HG03558 (cell line): ENCODE measurements around the gene RNU11.
A peak's percentile ranks its signal among the peaks of the same experiment; 100 is the strongest.
"Not testable (repeated sequence)": the region's sequence is repeated elsewhere in the genome, so short reads cannot be mapped to it uniquely, and the experiment has no call there.

Source experiments
- ATAC-seq: cut with Tn5 transposase; IDR thresholded peaks from one replicate; pipeline ENCODE4 v1.9.1; 2021; ENCODE audit warnings: moderate number of reproducible peaks; ENCODE audit not compliant: unreplicated experiment; ENCODE audit errors: extremely low read depth

Gene RNU11

GRCh38 chr1:28648474-28649198 is at the start of gene RNU11:
Gene RNU11 (plus strand): TSS chr1:28648600.
- ATAC-seq = peak; percentile 43

GRCh38 chr1:28601696-28602095 is 46.7 kb upstream of the RNU11 start:
- ATAC-seq = no peak

GRCh38 chr1:28602536-28603439 is 45.6 kb upstream of the RNU11 start:
- ATAC-seq = no peak

GRCh38 chr1:28604411-28604810 is 44.0 kb upstream of the RNU11 start:
- ATAC-seq = no peak

- ATAC-seq = no peak
Measured at GRCh38 chr1:28604962-28605361, 43.4 kb upstream of the RNU11 start.

GRCh38 chr1:28606771-28607170 is 41.6 kb upstream of the RNU11 start:
- no peak for ATAC-seq

GRCh38 chr1:28613175-28613574 is 35.2 kb upstream of the RNU11 start:
- ATAC-seq = no peak

- ATAC-seq = no peak
Measured at GRCh38 chr1:28631713-28632112, 16.7 kb upstream of the RNU11 start.

GRCh38 chr1:28632560-28632959 is 15.8 kb upstream of the RNU11 start:
- ATAC-seq = no peak

GRCh38 chr1:28640766-28641165 is 7.6 kb upstream of the RNU11 start:
- ATAC-seq = no peak

GRCh38 chr1:28642056-28642846 is 6.1 kb upstream of the RNU11 start:
- ATAC-seq = no peak

GRCh38 chr1:28642847-28643635 is 5.4 kb upstream of the RNU11 start, which contains the start of gene TAF12:
Gene TAF12 (minus strand): TSS chr1:28643067. CDS start chr1:28622081, 20,986 bp downstream.
- peak; percentile 44 for ATAC-seq

- ATAC-seq = no peak
Measured at GRCh38 chr1:28644494-28644893, 3.9 kb upstream of the RNU11 start.

GRCh38 chr1:28645406-28645805 is 3.0 kb upstream of the RNU11 start:
- not testable (repeated sequence) for ATAC-seq

GRCh38 chr1:28646040-28646439 is 2.4 kb upstream of the RNU11 start:
- no peak for ATAC-seq

- peak; percentile 26 for ATAC-seq
Measured at GRCh38 chr1:28648008-28648473, 359 bp upstream of the RNU11 start.

GRCh38 chr1:28653063-28653462 is 4.7 kb downstream of the RNU11 start:
- ATAC-seq = not testable (repeated sequence)

GRCh38 chr1:28653870-28654269 is 5.5 kb downstream of the RNU11 start:
- ATAC-seq = not testable (repeated sequence)

GRCh38 chr1:28655448-28656311 is 7.3 kb downstream of the RNU11 start:
- ATAC-seq = not testable (repeated sequence)
